ENCODE results near the gene DIP2A.

DNA sequence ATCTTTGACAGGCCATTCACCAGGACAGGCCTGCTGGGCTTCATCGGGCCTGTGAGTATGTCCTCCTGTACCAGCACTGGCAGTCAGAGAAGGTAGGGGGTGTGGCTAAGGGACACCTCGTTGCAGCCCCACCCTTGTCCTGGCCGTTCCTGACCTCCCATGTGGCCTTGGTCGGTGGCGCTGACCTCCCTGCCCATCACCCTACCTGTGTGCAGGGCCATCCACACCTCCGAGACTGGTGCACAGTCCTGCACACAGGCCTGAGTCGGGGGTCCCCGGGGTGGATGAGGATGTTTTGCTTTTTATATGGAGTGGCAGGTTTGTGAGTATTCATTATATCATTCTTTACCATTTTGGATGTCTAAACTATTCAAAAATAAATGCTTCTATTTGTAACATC lies 87.2 kb downstream of the DIP2A start:
- TF ChIP-seq, protein P1, sequence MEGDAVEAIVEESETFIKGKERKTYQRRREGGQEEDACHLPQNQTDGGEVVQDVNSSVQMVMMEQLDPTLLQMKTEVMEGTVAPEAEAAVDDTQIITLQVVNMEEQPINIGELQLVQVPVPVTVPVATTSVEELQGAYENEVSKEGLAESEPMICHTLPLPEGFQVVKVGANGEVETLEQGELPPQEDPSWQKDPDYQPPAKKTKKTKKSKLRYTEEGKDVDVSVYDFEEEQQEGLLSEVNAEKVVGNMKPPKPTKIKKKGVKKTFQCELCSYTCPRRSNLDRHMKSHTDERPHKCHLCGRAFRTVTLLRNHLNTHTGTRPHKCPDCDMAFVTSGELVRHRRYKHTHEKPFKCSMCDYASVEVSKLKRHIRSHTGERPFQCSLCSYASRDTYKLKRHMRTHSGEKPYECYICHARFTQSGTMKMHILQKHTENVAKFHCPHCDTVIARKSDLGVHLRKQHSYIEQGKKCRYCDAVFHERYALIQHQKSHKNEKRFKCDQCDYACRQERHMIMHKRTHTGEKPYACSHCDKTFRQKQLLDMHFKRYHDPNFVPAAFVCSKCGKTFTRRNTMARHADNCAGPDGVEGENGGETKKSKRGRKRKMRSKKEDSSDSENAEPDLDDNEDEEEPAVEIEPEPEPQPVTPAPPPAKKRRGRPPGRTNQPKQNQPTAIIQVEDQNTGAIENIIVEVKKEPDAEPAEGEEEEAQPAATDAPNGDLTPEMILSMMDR (conservative IDR thresholded peaks at IDR 0.05): no peak
- TF ChIP-seq ZFX (IDR thresholded peaks at IDR 0.05): no peak

Data from C4-2B (cell line).